RWPE2 (cell line): ENCODE results near the gene INO80.
A peak's percentile ranks its signal among the peaks of the same experiment; 100 is the strongest.

ENCODE experiments used
- ATAC-seq: fragments of 200-7000 bp; cut with Tn5 transposase; 3 replicates; pipeline ENCODE4 v1.9.1; 2021; ENCODE audit warnings: low read depth
- DNase-seq: peaks from one replicate; pipeline ENCODE4 v3.0.0-alpha.2; 2020; ENCODE audit warnings: low spot score
- H3K27ac ChIP-seq: fragments of 450-650 bp; 2 replicates; pipeline ENCODE4 v1.5.1; 2017; ENCODE audit warnings: mild to moderate bottlenecking; ENCODE audit not compliant: poor library complexity, severe bottlenecking
- H3K27me3 ChIP-seq: fragments of 250-450 bp; sonication (Bioruptor Pico); 2 replicates; pipeline ENCODE4 v1.5.1; 2021; ENCODE audit warnings: mild to moderate bottlenecking, moderate library complexity; ENCODE audit not compliant: insufficient read depth, poor library complexity, severe bottlenecking
- H3K36me3 ChIP-seq: fragments of 250-450 bp; sonication (Bioruptor Pico); 2 replicates; pipeline ENCODE4 v1.5.1; 2020; ENCODE audit warnings: low read depth, mild to moderate bottlenecking, moderate library complexity
- H3K4me1 ChIP-seq: fragments of 250-450 bp; sonication (Bioruptor Pico); 2 replicates; pipeline ENCODE4 v1.5.1; 2021; ENCODE audit warnings: mild to moderate bottlenecking, moderate library complexity; ENCODE audit not compliant: insufficient read depth, poor library complexity, severe bottlenecking
- H3K4me3 ChIP-seq: fragments of 250-450 bp; sonication (Bioruptor Pico); 2 replicates; pipeline ENCODE4 v1.5.1; 2021; ENCODE audit warnings: mild to moderate bottlenecking, moderate library complexity; ENCODE audit not compliant: severe bottlenecking
- H3K9me3 ChIP-seq: fragments of 250-450 bp; sonication (Bioruptor Pico); 2 replicates; pipeline ENCODE4 v1.5.1; 2021; ENCODE audit warnings: mild to moderate bottlenecking, moderate library complexity; ENCODE audit not compliant: severe bottlenecking
- TF ChIP-seq, protein P1 (sequence below): fragments of 450-650 bp; IDR thresholded peaks from one replicate; pipeline ENCODE4 v1.5.1; 2017; ENCODE audit warnings: mild to moderate bottlenecking, moderate library complexity; ENCODE audit not compliant: poor library complexity, severe bottlenecking

INO80 gene

GRCh38 chr15:41001524-41002214, 114.4 kb downstream of the INO80 start:
- Histone ChIP-seq H3K27ac (no peak overlapping the region), H3K4me3 (no peak overlapping the region), H3K4me1 (peaks cover 17% of the 10 kb centered on the region), H3K9me3 (no peaks in the 10 kb centered on the region), H3K36me3 (peaks cover 82% of the 10 kb centered on the region), H3K27me3 (no peaks in the 10 kb centered on the region)
- ATAC-seq, result no peak
- TF ChIP-seq, protein P1, sequence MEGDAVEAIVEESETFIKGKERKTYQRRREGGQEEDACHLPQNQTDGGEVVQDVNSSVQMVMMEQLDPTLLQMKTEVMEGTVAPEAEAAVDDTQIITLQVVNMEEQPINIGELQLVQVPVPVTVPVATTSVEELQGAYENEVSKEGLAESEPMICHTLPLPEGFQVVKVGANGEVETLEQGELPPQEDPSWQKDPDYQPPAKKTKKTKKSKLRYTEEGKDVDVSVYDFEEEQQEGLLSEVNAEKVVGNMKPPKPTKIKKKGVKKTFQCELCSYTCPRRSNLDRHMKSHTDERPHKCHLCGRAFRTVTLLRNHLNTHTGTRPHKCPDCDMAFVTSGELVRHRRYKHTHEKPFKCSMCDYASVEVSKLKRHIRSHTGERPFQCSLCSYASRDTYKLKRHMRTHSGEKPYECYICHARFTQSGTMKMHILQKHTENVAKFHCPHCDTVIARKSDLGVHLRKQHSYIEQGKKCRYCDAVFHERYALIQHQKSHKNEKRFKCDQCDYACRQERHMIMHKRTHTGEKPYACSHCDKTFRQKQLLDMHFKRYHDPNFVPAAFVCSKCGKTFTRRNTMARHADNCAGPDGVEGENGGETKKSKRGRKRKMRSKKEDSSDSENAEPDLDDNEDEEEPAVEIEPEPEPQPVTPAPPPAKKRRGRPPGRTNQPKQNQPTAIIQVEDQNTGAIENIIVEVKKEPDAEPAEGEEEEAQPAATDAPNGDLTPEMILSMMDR, result no peak
- no peak for DNase-seq

DNA sequence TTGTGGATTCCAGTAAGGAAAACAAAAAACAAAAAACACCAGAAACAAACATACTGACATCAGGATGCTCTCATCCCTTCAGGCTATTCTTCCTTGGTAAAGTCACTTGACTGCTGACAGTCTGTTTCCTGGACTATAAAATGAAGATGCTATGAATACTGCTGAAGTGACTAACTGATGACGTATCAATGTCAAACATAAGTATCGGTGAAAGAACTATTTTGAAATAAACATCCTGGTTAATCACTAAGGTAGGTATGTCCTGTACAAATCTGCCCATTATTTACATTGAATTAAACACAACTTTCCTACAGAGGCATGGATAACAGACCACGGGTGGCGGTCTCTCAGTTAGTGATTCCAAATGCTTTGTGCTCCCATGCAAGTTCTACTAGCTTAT, 116.9 kb downstream of the INO80 start:
- Histone ChIP-seq H3K27ac (peak overlapping the region; percentile 71), H3K36me3 (peaks cover 84% of the 10 kb centered on the region), H3K4me3 (no peak overlapping the region), H3K9me3 (no peaks in the 10 kb centered on the region), H3K4me1 (peaks cover 17% of the 10 kb centered on the region), H3K27me3 (no peaks in the 10 kb centered on the region)
- DNase-seq, result no peak
- peak; percentile 91 for ATAC-seq
- TF ChIP-seq, protein P1, result no peak

DNA sequence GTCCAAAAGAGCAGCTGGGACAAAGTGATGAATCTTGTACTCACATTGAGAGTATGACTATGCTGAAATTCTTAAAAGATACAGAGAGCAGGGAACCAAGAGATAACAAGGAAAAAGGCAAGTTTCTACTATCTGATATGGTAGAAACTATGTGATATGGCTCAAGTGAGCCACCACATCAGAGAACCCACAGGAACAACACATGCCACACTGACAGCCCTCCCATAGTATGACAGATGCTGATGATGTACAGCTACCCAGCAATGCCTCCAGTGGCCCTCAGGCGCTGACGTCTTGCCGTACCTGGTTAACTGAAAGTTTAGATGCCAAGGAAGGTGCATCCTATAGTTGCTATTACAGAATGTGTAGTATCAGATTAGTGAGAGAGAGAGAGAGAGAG, 120.4 kb downstream of the INO80 start:
- DNase-seq, result no peak
- TF ChIP-seq, protein P1, result no peak
- no peak for ATAC-seq
- H3K27me3 ChIP-seq, result no peaks in the 10 kb centered on the region
- H3K4me3 ChIP-seq, result no peak overlapping the region
- peaks cover 88% of the 10 kb centered on the region for H3K36me3 ChIP-seq
- H3K27ac ChIP-seq, result no peak overlapping the region
- no peaks in the 10 kb centered on the region for H3K9me3 ChIP-seq
- peaks cover 17% of the 10 kb centered on the region for H3K4me1 ChIP-seq

GRCh38 chr15:40992825-40993224, 123.3 kb downstream of the INO80 start:
- TF ChIP-seq, protein P1, result no peak

DNA sequence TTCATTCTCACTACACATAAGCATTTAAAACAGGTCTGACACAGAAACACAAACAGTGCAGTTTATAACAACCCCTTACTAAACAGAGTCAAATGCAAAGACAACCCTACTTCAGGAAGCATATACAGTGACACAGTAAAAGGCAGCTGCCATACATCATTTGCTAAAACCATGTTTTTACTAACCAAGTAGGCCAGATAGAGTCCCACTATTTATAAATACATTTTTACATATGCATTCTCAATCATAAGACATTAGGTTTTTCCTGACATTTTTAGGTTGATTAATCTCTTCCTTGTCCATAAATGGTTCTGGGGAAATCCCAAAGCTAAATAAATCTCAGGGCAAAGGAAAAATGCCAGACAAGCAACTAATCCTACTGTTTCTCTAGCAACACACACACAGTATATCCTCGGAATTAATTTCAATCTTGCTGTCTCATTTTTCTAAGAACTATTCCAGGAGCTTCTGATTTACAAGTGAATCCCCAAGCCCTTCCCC, 123.8 kb downstream of the INO80 start:
- TF ChIP-seq, protein P1, result no peak
- no peak overlapping the region for H3K4me3 ChIP-seq
- no peak overlapping the region for H3K27ac ChIP-seq
- no peaks in the 10 kb centered on the region for H3K27me3 ChIP-seq
- DNase-seq (no peak), ATAC-seq (no peak)
- peaks cover 88% of the 10 kb centered on the region for H3K36me3 ChIP-seq
- H3K9me3 ChIP-seq, result no peaks in the 10 kb centered on the region
- no peaks in the 10 kb centered on the region for H3K4me1 ChIP-seq

More at GRCh38 chr15:40992825-40993224, 123.3 kb downstream of the INO80 start:
- Histone ChIP-seq H3K4me1 (no peaks in the 10 kb centered on the region), H3K27me3 (no peaks in the 10 kb centered on the region), H3K27ac (no peak overlapping the region), H3K36me3 (peaks cover 88% of the 10 kb centered on the region), H3K9me3 (no peaks in the 10 kb centered on the region), H3K4me3 (no peak overlapping the region)
- no peak for DNase-seq
- ATAC-seq, result no peak
